Mucosa of stomach (tissue), 1 donor: Measurements from ENCODE around the gene CYP2U1.

Source experiments
- H3K27me3 ChIP-seq: one replicate; pipeline ENCODE4 v1.7.0; 2013; ENCODE audit warnings: mild to moderate bottlenecking, low read length; ENCODE audit not compliant: control insufficient read depth, insufficient read depth
- H3K36me3 ChIP-seq: one replicate; pipeline ENCODE4 v1.7.0; 2013; ENCODE audit warnings: low read length; ENCODE audit not compliant: control insufficient read depth, insufficient read depth
- H3K4me1 ChIP-seq: one replicate; pipeline ENCODE4 v1.7.0; 2013; ENCODE audit warnings: mild to moderate bottlenecking, low read length; ENCODE audit not compliant: control insufficient read depth, insufficient read depth
- H3K4me3 ChIP-seq: one replicate; pipeline ENCODE4 v1.7.0; 2013; ENCODE audit warnings: low read length
- H3K9ac ChIP-seq: one replicate; pipeline ENCODE4 v1.7.0; 2013; ENCODE audit warnings: mild to moderate bottlenecking, low read length, moderate library complexity
- H3K9me3 ChIP-seq: one replicate; pipeline ENCODE4 v1.7.0; 2013; ENCODE audit warnings: mild to moderate bottlenecking, low read length, moderate library complexity; ENCODE audit not compliant: control insufficient read depth
- donor health status: Pancreatic carcinoma.

The CYP2U1 gene

GRCh38 chr4:107930821-107931774 lies at the start of gene CYP2U1:
Gene CYP2U1, plus strand, starts transcription at chr4:107931549. Its CDS starts 95 bp downstream, at chr4:107931644.
- Histone ChIP-seq H3K4me3 (peak within 1 kb of the TSS; percentile 84), H3K27me3 (no peaks in the 10 kb centered on the region), H3K9me3 (no peaks in the 10 kb centered on the region), H3K9ac (peak within 1 kb of the TSS; percentile 64), H3K4me1 (peaks cover 7% of the 10 kb centered on the region), H3K36me3 (no peaks in the 10 kb centered on the region)

GRCh38 chr4:107885865-107886264 lies 45.5 kb upstream of the CYP2U1 start:
- no peaks in the 10 kb centered on the region for H3K9me3 ChIP-seq
- H3K4me1 ChIP-seq, result no peaks in the 10 kb centered on the region
- H3K4me3 ChIP-seq, result no peak overlapping the region
- H3K27me3 ChIP-seq, result no peaks in the 10 kb centered on the region
- H3K9ac ChIP-seq, result no peak overlapping the region
- H3K36me3 ChIP-seq, result no peaks in the 10 kb centered on the region

DNA sequence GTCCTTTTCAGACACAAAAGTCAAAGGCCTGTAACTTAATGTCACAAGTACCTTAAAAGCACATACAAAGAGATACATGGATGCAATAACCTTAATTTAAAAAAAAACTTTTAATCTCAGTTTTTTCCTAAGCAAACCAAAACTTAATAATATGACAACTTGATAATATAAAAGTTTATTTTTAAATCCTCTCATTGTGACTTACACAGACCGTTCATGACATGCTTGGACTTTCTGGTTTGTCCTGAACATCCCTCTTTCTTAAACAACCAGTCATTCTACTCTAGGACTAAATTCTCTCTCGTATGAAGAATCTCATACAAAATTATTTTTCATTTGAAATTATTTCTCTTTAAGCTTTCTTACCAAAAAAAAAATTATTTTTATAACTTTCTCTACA lies 43.1 kb upstream of the CYP2U1 start:
- Histone ChIP-seq H3K9ac (no peak overlapping the region), H3K4me1 (peaks cover 3% of the 10 kb centered on the region), H3K9me3 (no peaks in the 10 kb centered on the region), H3K27me3 (no peaks in the 10 kb centered on the region), H3K4me3 (no peak overlapping the region), H3K36me3 (no peaks in the 10 kb centered on the region)

GRCh38 chr4:107890779-107891178 lies 40.6 kb upstream of the CYP2U1 start:
- H3K9me3 ChIP-seq, result no peaks in the 10 kb centered on the region
- no peaks in the 10 kb centered on the region for H3K27me3 ChIP-seq
- no peak overlapping the region for H3K9ac ChIP-seq
- H3K36me3 ChIP-seq, result no peaks in the 10 kb centered on the region
- peaks cover 19% of the 10 kb centered on the region for H3K4me1 ChIP-seq
- no peak overlapping the region for H3K4me3 ChIP-seq

DNA sequence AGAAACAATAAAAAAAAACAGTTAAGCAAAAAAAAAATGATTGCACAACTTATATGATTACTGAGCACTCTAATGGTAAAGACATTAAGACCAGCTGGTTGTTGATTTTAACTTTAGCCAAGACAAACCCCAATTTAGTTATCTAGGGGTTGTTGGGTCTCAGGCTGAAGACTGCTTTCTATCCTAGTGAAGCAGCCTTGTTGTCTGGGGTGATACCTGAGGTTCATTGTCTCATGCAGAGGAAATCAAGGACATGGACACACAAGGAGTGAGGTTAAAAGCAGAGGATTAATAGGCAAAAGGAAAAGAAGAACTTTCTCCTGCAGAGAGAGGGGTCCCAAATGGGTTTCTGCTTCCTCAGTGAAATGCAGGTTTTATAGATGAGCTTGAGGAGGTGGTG lies 40.0 kb upstream of the CYP2U1 start:
- Histone ChIP-seq H3K4me3 (no peak overlapping the region), H3K27me3 (no peaks in the 10 kb centered on the region), H3K4me1 (peaks cover 21% of the 10 kb centered on the region), H3K36me3 (no peaks in the 10 kb centered on the region), H3K9ac (no peak overlapping the region), H3K9me3 (no peaks in the 10 kb centered on the region)

GRCh38 chr4:107893171-107894137 lies 37.9 kb upstream of the CYP2U1 start:
- H3K4me1 ChIP-seq, result peaks cover 21% of the 10 kb centered on the region
- H3K27me3 ChIP-seq, result no peaks in the 10 kb centered on the region
- H3K36me3 ChIP-seq, result no peaks in the 10 kb centered on the region
- no peak overlapping the region for H3K4me3 ChIP-seq
- H3K9ac ChIP-seq, result no peak overlapping the region
- no peaks in the 10 kb centered on the region for H3K9me3 ChIP-seq

- Histone ChIP-seq H3K27me3 (no peaks in the 10 kb centered on the region), H3K4me3 (no peak overlapping the region), H3K9ac (no peak overlapping the region), H3K4me1 (peaks cover 21% of the 10 kb centered on the region), H3K9me3 (no peaks in the 10 kb centered on the region), H3K36me3 (no peaks in the 10 kb centered on the region)
These were observed 37.2 kb upstream of the CYP2U1 start for GRCh38 chr4:107894138-107894603.

DNA sequence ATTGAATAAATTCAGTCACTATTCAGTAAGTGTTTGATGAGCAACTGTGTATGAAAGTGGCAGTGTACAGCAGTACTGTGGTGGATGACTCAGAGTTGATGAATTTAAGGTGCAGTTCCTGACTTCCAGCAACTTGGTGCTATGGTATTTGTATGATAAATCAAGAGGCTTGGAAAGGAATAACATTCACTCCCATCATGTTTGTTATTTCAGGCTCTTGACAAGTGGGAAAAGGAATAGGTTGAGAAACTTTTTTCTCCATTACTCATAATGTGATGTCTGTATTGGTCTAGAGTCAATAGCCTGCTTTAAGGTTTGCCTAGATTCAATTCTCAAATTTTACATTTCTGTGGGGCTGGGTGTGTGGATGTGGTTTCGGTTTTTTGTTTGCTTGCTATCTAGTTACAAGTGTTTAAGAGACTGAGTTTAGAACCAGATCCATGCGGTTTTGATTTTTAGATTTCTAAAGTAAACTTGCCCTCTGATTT lies 35.1 kb upstream of the CYP2U1 start:
- Histone ChIP-seq H3K4me1 (peaks cover 21% of the 10 kb centered on the region), H3K36me3 (no peaks in the 10 kb centered on the region), H3K9ac (no peak overlapping the region), H3K4me3 (no peak overlapping the region), H3K27me3 (no peaks in the 10 kb centered on the region), H3K9me3 (no peaks in the 10 kb centered on the region)

- H3K4me1 ChIP-seq, result peaks cover 21% of the 10 kb centered on the region
- H3K9me3 ChIP-seq, result no peaks in the 10 kb centered on the region
- H3K9ac ChIP-seq, result no peak overlapping the region
- H3K4me3 ChIP-seq, result no peak overlapping the region
- no peaks in the 10 kb centered on the region for H3K36me3 ChIP-seq
- H3K27me3 ChIP-seq, result no peaks in the 10 kb centered on the region
These were observed 34.7 kb upstream of the CYP2U1 start for GRCh38 chr4:107896646-107897045.

DNA sequence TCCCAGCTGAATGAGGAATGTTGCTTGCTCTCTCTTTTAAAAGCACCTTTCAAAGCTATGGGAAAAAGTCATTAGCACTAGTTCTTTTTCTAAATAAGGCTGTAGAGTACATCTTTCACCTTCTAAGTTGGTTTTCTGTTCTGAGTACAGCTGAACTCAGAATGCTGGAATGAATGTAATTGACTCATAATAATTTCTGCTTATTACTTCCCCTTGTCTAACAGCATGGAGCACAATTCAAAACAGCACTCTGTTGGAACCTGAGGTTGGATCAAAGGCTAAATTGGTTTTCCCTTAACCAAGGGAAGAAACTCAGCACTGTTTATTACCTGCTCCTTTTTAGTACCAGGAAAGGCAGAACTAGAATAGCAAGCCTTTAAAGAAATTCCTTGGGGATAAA lies 33.5 kb upstream of the CYP2U1 start:
- H3K9me3 ChIP-seq, result no peaks in the 10 kb centered on the region
- H3K4me1 ChIP-seq, result peaks cover 21% of the 10 kb centered on the region

DNA sequence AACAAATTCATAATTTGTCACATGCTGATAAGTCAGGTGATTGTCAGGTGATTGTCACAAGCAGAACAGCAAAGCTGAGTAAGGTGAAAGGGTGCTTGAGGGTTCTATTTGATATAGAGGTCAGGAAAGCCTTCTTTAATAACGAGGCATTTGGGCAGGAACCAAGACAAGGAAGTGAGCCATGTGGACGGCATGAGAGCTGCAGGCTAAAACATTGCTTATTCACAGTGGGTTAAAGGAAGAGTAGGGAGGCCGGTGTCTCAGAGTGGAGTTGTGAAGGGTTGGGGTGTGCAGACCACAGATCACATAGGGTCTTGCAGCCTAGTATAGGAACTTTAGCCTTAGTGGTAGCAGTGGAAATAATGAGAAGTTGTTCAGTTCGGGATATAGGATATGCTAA lies 31.3 kb upstream of the CYP2U1 start:
- Histone ChIP-seq H3K4me3 (no peak overlapping the region), H3K9ac (no peak overlapping the region), H3K27me3 (no peaks in the 10 kb centered on the region), H3K9me3 (no peaks in the 10 kb centered on the region), H3K4me1 (peaks cover 6% of the 10 kb centered on the region), H3K36me3 (no peaks in the 10 kb centered on the region)

More for the DNA sequence above, 33.5 kb upstream of the CYP2U1 start:
- H3K36me3 ChIP-seq, result no peaks in the 10 kb centered on the region
- H3K27me3 ChIP-seq, result no peaks in the 10 kb centered on the region
- H3K9ac ChIP-seq, result no peak overlapping the region
- no peak overlapping the region for H3K4me3 ChIP-seq
